GM21381 (cell line): Measurements from ENCODE around the gene SLC35A5.

Experiments
- ATAC-seq: cut with Tn5 transposase; IDR thresholded peaks from one replicate; pipeline ENCODE4 v1.9.1; 2021; ENCODE audit warnings: mild to moderate bottlenecking, moderate library complexity; ENCODE audit not compliant: unreplicated experiment

SLC35A5 gene

GRCh38 chr3:112569265-112569664 is 7.4 kb downstream of the SLC35A5 start:
- no peak for ATAC-seq

- ATAC-seq, result no peak
These were observed 10.9 kb downstream of the SLC35A5 start for GRCh38 chr3:112572701-112573100.

GRCh38 chr3:112579232-112579631 is 17.4 kb downstream of the SLC35A5 start:
- ATAC-seq, result no peak

GRCh38 chr3:112579697-112580096 is 17.9 kb downstream of the SLC35A5 start:
- ATAC-seq, result no peak

GRCh38 chr3:112582244-112582874 is 20.5 kb downstream of the SLC35A5 start:
- ATAC-seq, result no peak

- ATAC-seq, result no peak
These were observed 21.3 kb downstream of the SLC35A5 start for GRCh38 chr3:112583105-112583504.

- no peak for ATAC-seq
These were observed 23.9 kb downstream of the SLC35A5 start for GRCh38 chr3:112585782-112586181.

GRCh38 chr3:112587336-112587735 is 25.5 kb downstream of the SLC35A5 start:
- ATAC-seq, result no peak

GRCh38 chr3:112593258-112593657 is 31.4 kb downstream of the SLC35A5 start:
- ATAC-seq, result no peak

GRCh38 chr3:112594856-112595255 is 33.0 kb downstream of the SLC35A5 start:
- ATAC-seq, result no peak

- no peak for ATAC-seq
These were observed 36.1 kb downstream of the SLC35A5 start for GRCh38 chr3:112597945-112598344.

- no peak for ATAC-seq
These were observed 36.9 kb downstream of the SLC35A5 start for GRCh38 chr3:112598731-112599130.

GRCh38 chr3:112602217-112602838 is 40.5 kb downstream of the SLC35A5 start:
- no peak for ATAC-seq

- ATAC-seq, result no peak
These were observed 42.7 kb downstream of the SLC35A5 start for GRCh38 chr3:112604536-112604935.

- no peak for ATAC-seq
These were observed 43.4 kb downstream of the SLC35A5 start for GRCh38 chr3:112605285-112605684.

- ATAC-seq, result no peak
These were observed 44.3 kb downstream of the SLC35A5 start for GRCh38 chr3:112606098-112606497.

GRCh38 chr3:112607863-112608262 is 46.0 kb downstream of the SLC35A5 start:
- ATAC-seq, result no peak

GRCh38 chr3:112610121-112610520 is 48.3 kb downstream of the SLC35A5 start:
- ATAC-seq, result no peak

- ATAC-seq, result no peak
These were observed 50.1 kb downstream of the SLC35A5 start for GRCh38 chr3:112611752-112612515.

GRCh38 chr3:112615989-112616731 is 54.3 kb downstream of the SLC35A5 start:
- no peak for ATAC-seq

GRCh38 chr3:112617285-112617684 is 55.4 kb downstream of the SLC35A5 start:
- no peak for ATAC-seq
